ES-I3 (cell line): ENCODE results near the gene OR3A2.
"Not testable (repeated sequence)": the region's sequence is repeated elsewhere in the genome, so short reads cannot be mapped to it uniquely, and the experiment has no call there.

Source experiments
- H3K36me3 ChIP-seq: 2 replicates; pipeline ENCODE4 v1.6.1; 2013; ENCODE audit warnings: mild to moderate bottlenecking, low read length, control low read depth, moderate library complexity; ENCODE audit not compliant: insufficient read depth
- H3K4me1 ChIP-seq: 2 replicates; pipeline ENCODE4 v1.6.1; 2013; ENCODE audit warnings: mild to moderate bottlenecking, control low read depth, low read length; ENCODE audit not compliant: insufficient read depth
- H3K9ac ChIP-seq: 2 replicates; pipeline ENCODE4 v1.6.1; 2013; ENCODE audit warnings: low read depth, mild to moderate bottlenecking, low read length, moderate library complexity
- H3K9me3 ChIP-seq: 2 replicates; pipeline ENCODE4 v1.6.1; 2013; ENCODE audit warnings: mild to moderate bottlenecking, low read length, moderate library complexity; ENCODE audit not compliant: control insufficient read depth, insufficient read depth

The OR3A2 gene

DNA sequence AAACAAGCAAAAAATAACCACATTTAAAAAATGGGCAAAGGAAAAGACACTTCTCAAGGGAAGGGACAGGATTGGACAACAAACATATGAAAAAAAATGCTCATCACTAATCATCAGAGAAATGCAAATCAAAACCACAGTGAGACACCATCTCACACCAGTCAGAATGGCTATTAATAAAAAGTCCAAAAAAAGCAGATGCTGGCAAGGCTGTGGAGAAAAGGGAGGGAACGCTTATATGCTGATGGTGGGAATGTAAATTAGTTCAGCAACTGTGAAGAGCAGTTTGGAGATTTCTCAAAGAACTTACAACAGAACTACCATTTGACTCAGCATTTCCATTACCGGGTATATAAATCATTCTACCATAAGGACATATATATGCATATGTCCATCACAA lies 137.1 kb downstream of the OR3A2 start:
- not testable (repeated sequence) for H3K9ac ChIP-seq, H3K36me3 ChIP-seq, H3K9me3 ChIP-seq, H3K4me1 ChIP-seq

DNA sequence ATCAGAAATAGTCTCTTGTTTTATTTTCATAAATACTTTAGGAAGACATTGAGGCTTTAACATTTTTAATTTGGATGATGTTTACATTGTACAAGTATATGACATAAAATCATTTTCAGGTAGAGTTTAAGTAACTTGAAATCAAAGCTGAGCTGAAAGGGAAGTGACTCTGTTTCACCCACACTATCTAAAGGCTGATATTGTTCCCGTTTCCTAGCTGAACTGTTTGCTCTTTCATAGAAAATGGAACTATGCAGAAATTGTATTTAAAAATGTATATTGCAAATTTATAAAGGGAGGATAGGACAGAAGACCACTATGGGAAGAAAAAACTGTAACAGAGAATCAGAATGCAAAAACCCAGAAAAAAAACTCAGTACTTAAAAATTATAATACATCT lies 141.3 kb downstream of the OR3A2 start:
- not testable (repeated sequence) for H3K36me3 ChIP-seq, H3K9ac ChIP-seq, H3K9me3 ChIP-seq, H3K4me1 ChIP-seq

DNA sequence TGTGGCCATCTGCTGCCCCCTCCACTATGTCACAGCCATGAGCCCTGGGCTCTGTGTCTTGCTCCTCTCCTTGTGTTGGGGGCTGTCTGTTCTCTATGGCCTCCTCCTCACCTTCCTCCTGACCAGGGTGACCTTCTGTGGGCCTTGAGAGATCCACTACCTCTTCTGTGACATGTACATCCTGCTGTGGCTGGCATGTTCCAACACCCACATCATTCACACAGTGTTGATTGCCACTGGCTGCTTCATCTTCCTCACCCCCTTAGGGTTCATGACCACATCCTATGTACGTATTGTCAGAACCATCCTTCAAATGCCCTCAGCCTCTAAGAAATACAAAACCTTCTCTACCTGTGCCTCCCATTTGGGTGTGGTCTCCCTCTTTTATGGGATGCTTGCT lies 145.1 kb downstream of the OR3A2 start:
- not testable (repeated sequence) for H3K9me3 ChIP-seq, H3K4me1 ChIP-seq, H3K36me3 ChIP-seq, H3K9ac ChIP-seq

DNA sequence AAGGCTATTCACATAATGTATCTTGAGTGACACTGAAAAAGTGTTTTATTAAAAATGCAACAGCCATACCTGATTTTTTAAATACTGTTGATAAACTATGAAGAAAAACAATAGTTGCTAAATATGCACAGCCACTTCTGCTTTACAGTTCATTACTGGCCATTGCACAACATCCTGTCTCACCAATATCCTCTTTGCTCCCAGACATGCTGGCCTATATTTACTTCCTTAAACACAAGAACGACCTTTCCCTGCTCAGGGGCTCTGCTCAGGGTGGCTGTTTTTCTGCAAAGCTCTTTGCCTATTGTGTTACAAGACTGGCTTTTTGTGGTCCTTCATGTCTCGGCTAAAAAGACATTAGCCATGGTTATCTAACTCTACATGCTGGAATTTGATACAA lies 147.4 kb downstream of the OR3A2 start:
- not testable (repeated sequence) for H3K36me3 ChIP-seq, H3K9ac ChIP-seq, H3K9me3 ChIP-seq, H3K4me1 ChIP-seq

DNA sequence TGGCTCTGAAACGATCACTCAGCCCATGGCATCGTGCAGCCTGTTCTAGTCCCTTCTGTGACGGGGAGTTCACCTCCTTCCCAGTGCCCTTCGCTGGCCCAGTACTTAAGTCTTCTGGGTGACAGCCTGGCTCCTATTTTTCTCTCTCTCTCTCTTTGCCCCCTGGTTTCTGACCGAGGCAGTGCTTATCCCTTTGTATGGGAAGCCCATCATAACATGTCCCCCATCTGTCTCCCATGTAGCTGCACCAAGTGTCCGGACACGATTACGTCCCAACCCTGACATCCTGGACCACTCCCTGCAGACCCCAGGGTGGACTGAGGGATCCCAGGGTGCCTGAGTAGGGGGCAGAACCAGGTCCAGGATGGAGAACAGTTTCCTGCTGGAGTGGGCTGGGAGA lies 153.8 kb downstream of the OR3A2 start:
- not testable (repeated sequence) for H3K9me3 ChIP-seq, H3K9ac ChIP-seq, H3K36me3 ChIP-seq, H3K4me1 ChIP-seq
